Bladder microvascular endothelial cell (primary cell): ENCODE measurements around the gene MIS12. TPM values are rescaled to one million over a fixed set of nuclear protein-coding genes. Genes with fewer than 3 reads are reported as not detected.

Experiments used
- total RNA-seq: library from RNA; depleted of rRNA; stranded (reverse); fragments of >200 nt; gene quantifications from 2 replicates; pipeline ENCODE4 v1.2.3, GENCODE V29; 2014

MIS12 gene
- 12.6 and 16.7 TPM in 2 replicates for total RNA-seq

GRCh38 chr17:5486206-5487124, at the start of gene MIS12:
Gene MIS12 (plus strand): TSS chr17:5486566. CDS start chr17:5488863, 2,297 bp downstream.

GRCh38 chr17:5438716-5439445, 47.5 kb upstream of the MIS12 start, which contains the start of gene C1QBP:
Gene C1QBP (minus strand): TSS chr17:5439155. CDS start chr17:5439073, 82 bp downstream.

GRCh38 chr17:5485270-5486205, 828 bp upstream of the MIS12 start, which contains the start of gene DERL2:
Gene DERL2 (minus strand): TSS chr17:5486178. CDS start chr17:5486161, 17 bp downstream.

Other genes with a start within 250 kb of the MIS12 start
- gene RABEP1, start 204.3 kb upstream of the MIS12 start, total RNA-seq: 27.8 and 54.7 TPM in 2 replicates
- gene NUP88, start 66.9 kb upstream of the MIS12 start, total RNA-seq: 90.3 and 102 TPM in 2 replicates
- gene RPAIN, start 66.4 kb upstream of the MIS12 start, total RNA-seq: 32.1 and 47.6 TPM in 2 replicates
- gene C1QBP, start 47.4 kb upstream of the MIS12 start, total RNA-seq: 217 and 235 TPM in 2 replicates
- gene DHX33, start 17.6 kb upstream of the MIS12 start, total RNA-seq: 8.3 and 19.9 TPM in 2 replicates
- gene DERL2, start 388 bp upstream of the MIS12 start, total RNA-seq: 13.9 and 20.0 TPM in 2 replicates
- 13.1 and 16.4 TPM in 2 replicates for gene NLRP1, start 97.9 kb downstream of the MIS12 start, total RNA-seq